OCI-LY7 (cell line): Measurements from ENCODE around the gene ACTC1. TPM values are rescaled to one million over a fixed set of nuclear protein-coding genes. Genes with fewer than 3 reads are reported as not detected.

Source experiments
- BruUV-seq: library from RNA; stranded (reverse); fragments of 400-500 nt; replicated peaks from 2 replicates; lab custom pipeline; 2021; lab: Mats Ljungman, UMichigan
- CTCF ChIA-PET: fragments of 300-600 bp; sonication (Branson Sonifier 250); formaldehyde crosslinking; loops from one replicate; lab custom pipeline; 2022; ENCODE audit warnings: antibody characterized with exemption; ENCODE audit not compliant: unreplicated experiment; lab: Charles Lee
- POLR2A ChIA-PET: fragments of 300-600 bp; sonication (Branson Sonifier 250); formaldehyde crosslinking; loops from one replicate; lab custom pipeline; 2022; ENCODE audit warnings: antibody characterized with exemption; lab: Charles Lee
- DNase-seq: peaks from one replicate; pipeline ENCODE4 v3.0.0-alpha.2; 2015; ENCODE audit warnings: low spot score
- H2AFZ ChIP-seq: fragments of 200-600 bp; sonication (generic), shearing (Covaris generic); 2 replicates; pipeline ENCODE4 v1.6.1; 2014; ENCODE audit warnings: mild to moderate bottlenecking, antibody characterized with exemption, low read length, moderate library complexity
- H3K27ac ChIP-seq: fragments of 200-600 bp; sonication (generic); 2 replicates; pipeline ENCODE4 v1.5.1; 2014; ENCODE audit warnings: mixed run types, low read depth, mild to moderate bottlenecking, moderate library complexity, low read length, inconsistent platforms; ENCODE audit not compliant: poor library complexity, severe bottlenecking
- H3K36me3 ChIP-seq: fragments of 200-600 bp; sonication (generic); 2 replicates; pipeline ENCODE4 v1.6.1; 2014; ENCODE audit warnings: mild to moderate bottlenecking, antibody characterized with exemption, low read length, moderate library complexity, mixed read lengths; ENCODE audit not compliant: insufficient read depth
- H3K4me1 ChIP-seq: fragments of 200-600 bp; sonication (generic); 2 replicates; pipeline ENCODE4 v1.5.1; 2014; ENCODE audit warnings: mild to moderate bottlenecking, low read length; ENCODE audit not compliant: insufficient read depth, poor library complexity, severe bottlenecking
- H3K4me2 ChIP-seq: fragments of 200-600 bp; sonication (generic); 2 replicates; pipeline ENCODE4 v1.6.1; 2014; ENCODE audit warnings: mild to moderate bottlenecking, low read length
- H3K4me3 ChIP-seq: fragments of 200-600 bp; sonication (generic); 2 replicates; pipeline ENCODE4 v1.5.1; 2014; ENCODE audit warnings: mild to moderate bottlenecking, low read depth, low read length; ENCODE audit not compliant: poor library complexity, severe bottlenecking
- H3K79me2 ChIP-seq: fragments of 200-600 bp; sonication (generic); 2 replicates; pipeline ENCODE4 v1.6.1; 2016; ENCODE audit warnings: low read depth, mild to moderate bottlenecking, low read length, moderate library complexity, mixed read lengths; ENCODE audit not compliant: insufficient read depth
- H3K9me2 ChIP-seq: fragments of 200-600 bp; sonication (generic); 2 replicates; pipeline ENCODE4 v1.6.1; 2016; ENCODE audit warnings: mild to moderate bottlenecking, low read length, mixed read lengths; ENCODE audit not compliant: insufficient read depth
- H3K9me3 ChIP-seq: fragments of 200-600 bp; sonication (generic); 2 replicates; pipeline ENCODE4 v1.6.1; 2014; ENCODE audit warnings: mild to moderate bottlenecking, mixed run types, low read length, mixed read lengths
- H4K20me1 ChIP-seq: fragments of 200-600 bp; sonication (generic); 2 replicates; pipeline ENCODE4 v1.6.1; 2014; ENCODE audit warnings: mild to moderate bottlenecking, antibody characterized with exemption, low read length, moderate library complexity, mixed read lengths; ENCODE audit not compliant: insufficient read depth
- EZH2phosphoT487 ChIP-seq: fragments of 200-600 bp; sonication (generic); IDR thresholded peaks from 2 replicates; pipeline ENCODE4 v1.6.1; 2018; ENCODE audit warnings: low read depth, borderline replicate concordance, mild to moderate bottlenecking, mixed run types, antibody characterized with exemption, low read length, moderate library complexity, mixed read lengths
- intact Hi-C: fragments of 100-400 bp; cut with micrococcal nuclease; formaldehyde crosslinking; loops from one replicate; pipeline ENCODE4 v1.10.0; 2022; ENCODE audit not compliant: unreplicated experiment
- total RNA-seq, 2 experiments: library from RNA; depleted of rRNA in 1 of 2; stranded (reverse); fragments of >200 nt in 1 of 2; shearing (Covaris generic) in 1 of 2; gene quantifications; 2 replicates each; pipeline ENCODE4 v1.2.3, GENCODE V29; 2014 to 2022
- TF ChIP-seq, protein P1 (sequence below): fragments of 200-600 bp; sonication (generic); conservative IDR thresholded peaks from 2 replicates; pipeline ENCODE4 v1.5.1; 2014; ENCODE audit warnings: mild to moderate bottlenecking, antibody characterized with exemption, low read length, moderate library complexity, mixed read lengths

ACTC1 gene
- total RNA-seq, 2 experiments from 2014 or later, result not detected

DNA sequence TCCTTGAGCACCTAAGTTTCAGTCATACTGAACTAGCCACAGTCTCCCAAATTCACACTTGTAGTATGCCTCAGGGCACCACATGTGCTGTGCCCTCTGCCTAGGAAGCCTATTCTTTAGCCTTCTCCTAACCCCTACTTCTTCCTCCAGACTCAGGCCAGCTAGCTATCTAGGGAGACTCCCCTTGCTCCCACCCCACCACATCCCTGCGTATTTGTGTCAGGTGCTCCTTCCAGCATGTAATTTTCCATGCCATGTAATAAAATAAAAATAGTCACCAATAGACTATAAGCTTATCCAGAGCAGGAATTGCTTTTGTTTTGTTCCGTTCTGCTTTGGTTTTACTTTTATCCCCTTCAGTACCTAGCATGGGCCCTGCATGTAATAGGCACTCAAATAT is 25.6 kb downstream of the ACTC1 start:
- POLR2A ChIA-PET, result no interaction called here
- no peaks in the 10 kb centered on the region for H3K36me3 ChIP-seq
- no peaks in the 10 kb centered on the region for H3K9me3 ChIP-seq
- no peaks in the 10 kb centered on the region for H3K4me1 ChIP-seq
- CTCF ChIA-PET, result no interaction called here
- no peaks in the 10 kb centered on the region for H3K9me2 ChIP-seq
- H3K4me3 ChIP-seq, result no peak overlapping the region
- no peaks in the 10 kb centered on the region for H4K20me1 ChIP-seq
- H2AFZ ChIP-seq, result no peak overlapping the region
- no peak for DNase-seq
- TF ChIP-seq, protein P1, sequence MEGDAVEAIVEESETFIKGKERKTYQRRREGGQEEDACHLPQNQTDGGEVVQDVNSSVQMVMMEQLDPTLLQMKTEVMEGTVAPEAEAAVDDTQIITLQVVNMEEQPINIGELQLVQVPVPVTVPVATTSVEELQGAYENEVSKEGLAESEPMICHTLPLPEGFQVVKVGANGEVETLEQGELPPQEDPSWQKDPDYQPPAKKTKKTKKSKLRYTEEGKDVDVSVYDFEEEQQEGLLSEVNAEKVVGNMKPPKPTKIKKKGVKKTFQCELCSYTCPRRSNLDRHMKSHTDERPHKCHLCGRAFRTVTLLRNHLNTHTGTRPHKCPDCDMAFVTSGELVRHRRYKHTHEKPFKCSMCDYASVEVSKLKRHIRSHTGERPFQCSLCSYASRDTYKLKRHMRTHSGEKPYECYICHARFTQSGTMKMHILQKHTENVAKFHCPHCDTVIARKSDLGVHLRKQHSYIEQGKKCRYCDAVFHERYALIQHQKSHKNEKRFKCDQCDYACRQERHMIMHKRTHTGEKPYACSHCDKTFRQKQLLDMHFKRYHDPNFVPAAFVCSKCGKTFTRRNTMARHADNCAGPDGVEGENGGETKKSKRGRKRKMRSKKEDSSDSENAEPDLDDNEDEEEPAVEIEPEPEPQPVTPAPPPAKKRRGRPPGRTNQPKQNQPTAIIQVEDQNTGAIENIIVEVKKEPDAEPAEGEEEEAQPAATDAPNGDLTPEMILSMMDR, result no peak
- TF ChIP-seq EZH2phosphoT487, result no peak
- BruUV-seq, result no TSS peak
- no peak overlapping the region for H3K27ac ChIP-seq
- intact Hi-C loops, result no loop called here
- no peaks in the 10 kb centered on the region for H3K79me2 ChIP-seq
- no peak overlapping the region for H3K4me2 ChIP-seq

GRCh38 chr15:34768530-34768929 is 26.8 kb downstream of the ACTC1 start:
- TF ChIP-seq, protein P1, result no peak
- Histone ChIP-seq H3K27ac (no peak overlapping the region), H3K9me2 (no peaks in the 10 kb centered on the region), H3K36me3 (no peaks in the 10 kb centered on the region), H4K20me1 (no peaks in the 10 kb centered on the region), H3K79me2 (no peaks in the 10 kb centered on the region), H2AFZ (no peak overlapping the region), H3K9me3 (no peaks in the 10 kb centered on the region), H3K4me2 (no peak overlapping the region), H3K4me1 (no peaks in the 10 kb centered on the region), H3K4me3 (no peak overlapping the region)
- intact Hi-C loops, result no loop called here
- POLR2A ChIA-PET, result no interaction called here
- no TSS peak for BruUV-seq
- CTCF ChIA-PET, result no interaction called here
- no peak for DNase-seq

DNA sequence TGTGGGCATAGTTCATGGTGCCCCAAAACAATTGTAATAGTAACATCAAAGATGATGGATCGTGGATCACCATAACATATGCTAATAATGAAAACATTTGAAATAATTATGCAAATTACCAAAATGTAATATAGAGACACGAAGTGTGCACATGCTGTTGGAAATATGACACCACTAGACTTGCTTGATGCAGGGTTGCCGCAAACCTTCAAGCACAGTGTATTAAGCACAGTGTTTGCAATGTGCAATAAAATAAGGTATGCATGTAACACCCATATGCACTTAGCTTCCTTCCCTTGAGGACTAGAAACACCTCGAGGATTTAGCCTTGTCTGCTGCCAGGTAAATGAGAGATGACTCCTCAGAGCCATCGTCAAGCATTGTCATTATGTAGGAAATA is 29.6 kb downstream of the ACTC1 start:
- no TSS peak for BruUV-seq
- H3K36me3 ChIP-seq, result no peaks in the 10 kb centered on the region
- TF ChIP-seq EZH2phosphoT487, result no peak
- TF ChIP-seq, protein P1, result no peak
- H3K27ac ChIP-seq, result no peak overlapping the region
- POLR2A ChIA-PET, result no interaction called here
- H3K4me1 ChIP-seq, result no peaks in the 10 kb centered on the region
- no peaks in the 10 kb centered on the region for H3K9me2 ChIP-seq
- H3K4me3 ChIP-seq, result no peak overlapping the region
- H3K4me2 ChIP-seq, result no peak overlapping the region
- H3K79me2 ChIP-seq, result no peaks in the 10 kb centered on the region
- no peak overlapping the region for H2AFZ ChIP-seq
- intact Hi-C loops, result no loop called here
- CTCF ChIA-PET, result no interaction called here
- DNase-seq, result no peak
- H3K9me3 ChIP-seq, result no peaks in the 10 kb centered on the region
- H4K20me1 ChIP-seq, result no peaks in the 10 kb centered on the region
